Measurements from ENCODE around the gene PTTG1IP. TPM values are rescaled to one million over a fixed set of nuclear protein-coding genes. Genes with fewer than 3 reads are reported as not detected.
A peak's percentile ranks its signal among the peaks of the same experiment; 100 is the strongest.

PTTG1IP gene
- total RNA-seq, 6 donors from 2014 or later = 150 to 316 (median 247) TPM

DNA sequence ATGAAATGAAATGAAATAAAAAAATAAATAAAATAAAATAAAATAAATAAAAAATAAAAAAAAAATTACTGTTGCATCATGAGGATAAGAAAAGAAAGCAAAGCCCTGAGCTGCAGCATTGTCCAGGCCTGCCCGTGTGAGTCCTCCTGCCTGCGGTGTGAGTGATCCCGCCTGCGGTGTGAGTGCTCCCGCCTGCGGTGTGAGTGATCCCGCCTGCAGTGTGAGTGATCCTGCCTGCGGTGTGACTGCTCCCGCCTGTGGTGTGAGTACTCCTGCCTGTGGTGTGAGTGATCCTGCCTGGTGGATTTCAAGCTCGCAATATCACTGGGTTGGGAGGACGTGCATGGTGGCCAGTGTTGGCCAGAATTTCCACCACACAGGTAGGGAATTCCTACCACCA is 22.4 kb upstream of the PTTG1IP start:
- DNase-seq = peak in 1 of 2 donors; percentile 64
- ATAC-seq (ENCODE audit: low FRiP score in 2 of 2) = no peak
- Histone ChIP-seq H3K27me3 (no peaks in the 10 kb centered on the region), H3K4me3 (no peak overlapping the region), H3K4me1 (peaks cover 2 to 18% (median 7%) of the 10 kb centered on the region in 4 donors), H3K9me3 (no peaks in the 10 kb centered on the region), H3K36me3 (peaks cover 0 to 15% (median 9%) of the 10 kb centered on the region in 4 donors), H3K27ac (no peak overlapping the region)
- no peak for TF ChIP-seq POLR2A (IDR thresholded peaks at IDR 0.05)
- TF ChIP-seq EP300 (IDR thresholded peaks at IDR 0.05) = no peak
- TF ChIP-seq, protein P1, sequence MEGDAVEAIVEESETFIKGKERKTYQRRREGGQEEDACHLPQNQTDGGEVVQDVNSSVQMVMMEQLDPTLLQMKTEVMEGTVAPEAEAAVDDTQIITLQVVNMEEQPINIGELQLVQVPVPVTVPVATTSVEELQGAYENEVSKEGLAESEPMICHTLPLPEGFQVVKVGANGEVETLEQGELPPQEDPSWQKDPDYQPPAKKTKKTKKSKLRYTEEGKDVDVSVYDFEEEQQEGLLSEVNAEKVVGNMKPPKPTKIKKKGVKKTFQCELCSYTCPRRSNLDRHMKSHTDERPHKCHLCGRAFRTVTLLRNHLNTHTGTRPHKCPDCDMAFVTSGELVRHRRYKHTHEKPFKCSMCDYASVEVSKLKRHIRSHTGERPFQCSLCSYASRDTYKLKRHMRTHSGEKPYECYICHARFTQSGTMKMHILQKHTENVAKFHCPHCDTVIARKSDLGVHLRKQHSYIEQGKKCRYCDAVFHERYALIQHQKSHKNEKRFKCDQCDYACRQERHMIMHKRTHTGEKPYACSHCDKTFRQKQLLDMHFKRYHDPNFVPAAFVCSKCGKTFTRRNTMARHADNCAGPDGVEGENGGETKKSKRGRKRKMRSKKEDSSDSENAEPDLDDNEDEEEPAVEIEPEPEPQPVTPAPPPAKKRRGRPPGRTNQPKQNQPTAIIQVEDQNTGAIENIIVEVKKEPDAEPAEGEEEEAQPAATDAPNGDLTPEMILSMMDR (IDR thresholded peaks at IDR 0.05) = no peak
- no peak for TF ChIP-seq POLR2AphosphoS5 (IDR thresholded peaks at IDR 0.05)
- WGBS, 2 donors = 84 to 92% methylated on average over 11 of the region's 11 CpGs

DNA sequence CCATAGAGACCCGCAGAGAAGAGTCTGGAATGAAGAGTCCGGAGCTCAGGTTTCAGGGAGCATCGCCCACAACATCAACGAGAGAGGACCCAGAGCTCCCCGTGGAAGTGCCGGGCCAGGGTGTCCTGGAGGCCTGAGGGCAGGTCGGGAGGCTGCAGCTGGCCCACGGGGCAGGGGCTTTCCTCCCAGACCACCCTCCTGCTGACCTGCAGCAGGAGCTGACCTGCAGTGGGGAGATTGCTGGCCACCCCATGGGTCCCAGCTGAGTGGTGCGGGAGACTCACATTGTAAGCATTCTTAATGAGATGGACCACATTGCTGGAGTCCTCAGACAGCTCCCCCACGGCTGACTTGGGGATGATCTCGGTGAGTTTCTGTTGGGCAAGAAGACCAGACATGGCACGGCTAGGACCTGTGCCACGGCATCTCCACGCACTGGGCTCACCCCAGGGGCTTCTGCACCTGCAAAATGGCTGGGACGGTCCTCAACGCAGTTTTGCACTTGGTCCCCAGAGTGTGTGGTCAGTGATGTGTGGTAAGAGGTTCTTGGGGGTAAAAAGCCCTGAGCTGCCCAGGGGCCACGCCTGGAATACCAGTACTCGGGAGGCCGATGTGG is 21.3 kb upstream of the PTTG1IP start:
- H3K27ac ChIP-seq = no peak overlapping the region
- 77 to 88% methylated on average over 9 to 17 of the region's 19 CpGs for WGBS, 2 donors
- no peaks in the 10 kb centered on the region for H3K9me3 ChIP-seq
- no peaks in the 10 kb centered on the region for H3K27me3 ChIP-seq
- DNase-seq (no peak), ATAC-seq (ENCODE audit: low FRiP score in 2 of 2) (no peak)
- H3K4me1 ChIP-seq = peaks cover 2 to 18% (median 7%) of the 10 kb centered on the region in 4 donors
- TF ChIP-seq EP300 (IDR thresholded peaks at IDR 0.05) (no peak), POLR2AphosphoS5 (IDR thresholded peaks at IDR 0.05) (no peak), POLR2A (IDR thresholded peaks at IDR 0.05) (no peak)
- TF ChIP-seq, protein P1 (IDR thresholded peaks at IDR 0.05) = no peak
- no peak overlapping the region for H3K4me3 ChIP-seq
- H3K36me3 ChIP-seq = peaks cover 0 to 15% (median 3%) of the 10 kb centered on the region in 4 donors

- H3K27me3 ChIP-seq = no peaks in the 10 kb centered on the region
- WGBS, 2 donors = 95% methylated on average over 15 of the region's 15 CpGs
- H3K9me3 ChIP-seq = no peaks in the 10 kb centered on the region
Measured at GRCh38 chr21:44893948-44894656, 20.6 kb upstream of the PTTG1IP start.

GRCh38 chr21:44893278-44893556 is 19.7 kb upstream of the PTTG1IP start:
- no peak for ATAC-seq (ENCODE audit: low FRiP score in 2 of 2)
- peaks cover 2 to 18% (median 7%) of the 10 kb centered on the region in 4 donors for H3K4me1 ChIP-seq
- WGBS, 2 donors = 80 to 89% methylated on average over 6 to 7 of the region's 7 CpGs
- no peak overlapping the region for H3K4me3 ChIP-seq
- TF ChIP-seq EP300 (IDR thresholded peaks at IDR 0.05) (no peak), POLR2A (IDR thresholded peaks at IDR 0.05) (no peak), POLR2AphosphoS5 (IDR thresholded peaks at IDR 0.05) (no peak)
- TF ChIP-seq, protein P1 (IDR thresholded peaks at IDR 0.05) = no peak
- no peak for DNase-seq
- no peaks in the 10 kb centered on the region for H3K27me3 ChIP-seq
- no peak overlapping the region for H3K27ac ChIP-seq
- H3K9me3 ChIP-seq = no peaks in the 10 kb centered on the region
- H3K36me3 ChIP-seq = peaks cover 0 to 23% (median 2%) of the 10 kb centered on the region in 4 donors

More at GRCh38 chr21:44893948-44894656, 20.6 kb upstream of the PTTG1IP start:
- H3K36me3 ChIP-seq = peaks cover 0 to 14% (median 2%) of the 10 kb centered on the region in 4 donors
- H3K4me3 ChIP-seq = no peak overlapping the region
- no peak for TF ChIP-seq POLR2AphosphoS5 (IDR thresholded peaks at IDR 0.05)
- TF ChIP-seq POLR2A (IDR thresholded peaks at IDR 0.05) = no peak
- TF ChIP-seq EP300 (IDR thresholded peaks at IDR 0.05) = no peak
- TF ChIP-seq, protein P1 (IDR thresholded peaks at IDR 0.05) = no peak
- H3K27ac ChIP-seq = no peak overlapping the region
- ATAC-seq (ENCODE audit: low FRiP score in 2 of 2) = no peak
- peaks cover 2 to 18% (median 7%) of the 10 kb centered on the region in 4 donors for H3K4me1 ChIP-seq
- no peak for DNase-seq

Data from upper lobe of left lung (tissue), 6 donors.